GM18867 (cell line): Measurements from ENCODE around the gene TIMELESS.
"Not testable (repeated sequence)": the region's sequence is repeated elsewhere in the genome, so short reads cannot be mapped to it uniquely, and the experiment has no call there.

Source experiments
- ATAC-seq: cut with Tn5 transposase; IDR thresholded peaks from one replicate; pipeline ENCODE4 v1.9.1; 2021; ENCODE audit warnings: mild to moderate bottlenecking, moderate library complexity; ENCODE audit not compliant: unreplicated experiment

TIMELESS gene, protein sequence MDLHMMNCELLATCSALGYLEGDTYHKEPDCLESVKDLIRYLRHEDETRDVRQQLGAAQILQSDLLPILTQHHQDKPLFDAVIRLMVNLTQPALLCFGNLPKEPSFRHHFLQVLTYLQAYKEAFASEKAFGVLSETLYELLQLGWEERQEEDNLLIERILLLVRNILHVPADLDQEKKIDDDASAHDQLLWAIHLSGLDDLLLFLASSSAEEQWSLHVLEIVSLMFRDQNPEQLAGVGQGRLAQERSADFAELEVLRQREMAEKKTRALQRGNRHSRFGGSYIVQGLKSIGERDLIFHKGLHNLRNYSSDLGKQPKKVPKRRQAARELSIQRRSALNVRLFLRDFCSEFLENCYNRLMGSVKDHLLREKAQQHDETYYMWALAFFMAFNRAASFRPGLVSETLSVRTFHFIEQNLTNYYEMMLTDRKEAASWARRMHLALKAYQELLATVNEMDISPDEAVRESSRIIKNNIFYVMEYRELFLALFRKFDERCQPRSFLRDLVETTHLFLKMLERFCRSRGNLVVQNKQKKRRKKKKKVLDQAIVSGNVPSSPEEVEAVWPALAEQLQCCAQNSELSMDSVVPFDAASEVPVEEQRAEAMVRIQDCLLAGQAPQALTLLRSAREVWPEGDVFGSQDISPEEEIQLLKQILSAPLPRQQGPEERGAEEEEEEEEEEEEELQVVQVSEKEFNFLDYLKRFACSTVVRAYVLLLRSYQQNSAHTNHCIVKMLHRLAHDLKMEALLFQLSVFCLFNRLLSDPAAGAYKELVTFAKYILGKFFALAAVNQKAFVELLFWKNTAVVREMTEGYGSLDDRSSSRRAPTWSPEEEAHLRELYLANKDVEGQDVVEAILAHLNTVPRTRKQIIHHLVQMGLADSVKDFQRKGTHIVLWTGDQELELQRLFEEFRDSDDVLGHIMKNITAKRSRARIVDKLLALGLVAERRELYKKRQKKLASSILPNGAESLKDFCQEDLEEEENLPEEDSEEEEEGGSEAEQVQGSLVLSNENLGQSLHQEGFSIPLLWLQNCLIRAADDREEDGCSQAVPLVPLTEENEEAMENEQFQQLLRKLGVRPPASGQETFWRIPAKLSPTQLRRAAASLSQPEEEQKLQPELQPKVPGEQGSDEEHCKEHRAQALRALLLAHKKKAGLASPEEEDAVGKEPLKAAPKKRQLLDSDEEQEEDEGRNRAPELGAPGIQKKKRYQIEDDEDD

DNA sequence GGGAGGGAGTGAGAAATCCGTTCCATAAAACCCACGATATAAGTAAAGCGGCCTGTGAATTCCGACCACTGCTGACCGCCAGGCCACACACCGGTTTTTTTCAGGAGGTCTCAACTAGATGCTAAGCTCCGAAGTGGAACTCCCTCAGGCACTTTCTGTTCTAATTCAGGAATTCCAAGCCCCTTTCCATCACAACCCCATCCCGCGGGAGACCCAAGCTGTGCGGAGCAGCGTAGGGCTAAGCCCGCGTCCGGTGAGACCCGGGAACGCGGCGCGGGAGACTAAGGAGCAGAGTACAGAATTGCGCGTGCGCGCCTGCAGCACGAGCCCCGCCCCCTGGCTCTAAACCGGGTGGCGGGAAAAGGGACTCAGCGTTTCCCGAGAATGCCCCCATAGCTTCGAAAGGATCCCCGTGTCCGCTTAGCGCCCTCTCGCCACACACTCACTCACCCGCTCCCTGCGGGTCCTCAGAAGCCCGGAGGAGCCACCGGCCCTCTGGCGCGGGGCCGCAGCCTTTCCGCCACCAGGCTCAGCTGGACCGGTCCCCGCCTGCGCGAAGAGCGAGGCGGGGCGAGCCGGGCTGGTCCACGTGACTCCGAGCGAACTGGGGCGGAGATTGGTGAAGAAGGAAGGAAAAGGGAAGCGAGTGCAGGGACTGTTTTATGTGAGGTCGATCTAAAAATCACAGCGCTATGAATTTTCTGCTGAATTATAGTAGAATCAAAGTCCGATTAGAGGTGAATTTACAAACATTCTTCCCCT lies at the start of gene TIMELESS:
Gene TIMELESS (minus strand): TSS at position 567 of the 762 bp plus-strand sequence. CDS start 15,256 bp downstream, outside the sequence.
- ATAC-seq: peak; percentile 92

DNA sequence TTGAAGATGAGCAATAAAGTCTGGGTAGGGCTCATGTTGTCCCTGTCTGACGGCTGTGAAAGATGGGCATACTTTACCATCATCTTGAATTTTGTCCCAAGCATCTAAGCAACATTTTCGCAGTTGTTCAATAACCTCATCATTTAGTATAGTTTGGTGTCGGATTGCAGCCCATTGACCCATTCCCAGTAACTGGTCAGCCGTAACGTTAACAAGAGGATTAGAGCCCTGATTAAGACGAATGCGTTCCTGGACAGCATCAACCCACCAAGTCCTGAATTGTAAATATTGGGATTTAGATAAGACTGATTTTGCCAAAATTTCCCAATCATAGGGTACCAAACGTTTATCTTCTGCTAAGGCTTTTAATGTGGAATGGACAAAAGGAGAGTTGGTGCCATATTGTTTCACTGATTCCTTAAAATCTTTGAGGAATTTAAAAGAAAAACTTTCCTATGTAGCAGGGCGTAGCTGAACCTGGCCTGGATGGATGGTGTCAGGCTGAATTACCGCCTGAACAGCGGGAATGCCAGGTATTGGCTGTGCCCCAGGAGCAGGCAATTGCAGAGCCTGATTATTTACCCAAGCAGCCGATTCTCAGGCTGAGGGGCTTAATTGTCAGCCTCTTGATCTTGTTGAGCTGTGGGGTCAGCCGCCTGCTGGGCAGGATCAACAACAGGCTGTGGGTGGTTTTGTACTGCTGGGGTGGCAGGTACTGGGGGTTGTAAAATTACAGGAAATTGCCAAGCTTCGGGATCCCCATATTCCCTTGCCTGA lies 49.1 kb upstream of the TIMELESS start:
- ATAC-seq: not testable (repeated sequence)

- not testable (repeated sequence) for ATAC-seq
These were observed 47.5 kb upstream of the TIMELESS start for GRCh38 chr12:56496704-56497103.

DNA sequence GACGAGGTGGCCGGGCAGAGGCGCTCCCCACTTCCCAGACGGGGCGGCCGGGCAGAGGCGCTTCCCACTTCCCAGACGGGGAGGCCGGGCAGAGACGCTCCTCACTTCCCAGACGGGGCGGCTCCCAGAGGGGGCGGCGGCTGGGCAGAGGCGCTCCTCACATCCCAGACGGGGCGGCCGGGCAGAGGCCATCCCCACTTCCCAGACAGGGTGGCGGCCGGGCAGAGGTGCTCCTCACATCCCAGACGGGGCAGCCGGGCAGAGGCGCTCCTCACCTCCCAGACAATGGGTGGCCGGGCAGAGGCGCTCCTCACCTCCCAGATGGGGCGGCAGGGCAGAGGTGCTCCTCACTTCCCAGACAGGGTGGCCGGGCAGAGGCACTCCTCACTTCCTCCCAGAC lies 45.3 kb upstream of the TIMELESS start:
- ATAC-seq: not testable (repeated sequence)

DNA sequence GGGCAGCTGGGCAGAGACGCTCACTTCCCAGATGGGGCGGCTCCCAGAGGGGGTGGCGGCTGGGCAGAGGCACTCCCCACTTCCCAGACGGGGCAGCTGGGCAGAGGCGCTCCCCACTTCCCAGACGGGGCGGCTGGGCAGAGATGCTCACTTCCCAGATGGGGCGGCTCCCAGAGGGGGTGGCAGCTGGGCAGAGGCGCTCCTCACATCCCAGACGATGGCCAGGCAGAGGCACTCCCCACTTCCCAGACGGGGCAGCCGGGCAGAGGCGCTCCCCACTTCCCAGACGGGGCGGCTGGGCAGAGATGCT lies 44.8 kb upstream of the TIMELESS start:
- not testable (repeated sequence) for ATAC-seq

DNA sequence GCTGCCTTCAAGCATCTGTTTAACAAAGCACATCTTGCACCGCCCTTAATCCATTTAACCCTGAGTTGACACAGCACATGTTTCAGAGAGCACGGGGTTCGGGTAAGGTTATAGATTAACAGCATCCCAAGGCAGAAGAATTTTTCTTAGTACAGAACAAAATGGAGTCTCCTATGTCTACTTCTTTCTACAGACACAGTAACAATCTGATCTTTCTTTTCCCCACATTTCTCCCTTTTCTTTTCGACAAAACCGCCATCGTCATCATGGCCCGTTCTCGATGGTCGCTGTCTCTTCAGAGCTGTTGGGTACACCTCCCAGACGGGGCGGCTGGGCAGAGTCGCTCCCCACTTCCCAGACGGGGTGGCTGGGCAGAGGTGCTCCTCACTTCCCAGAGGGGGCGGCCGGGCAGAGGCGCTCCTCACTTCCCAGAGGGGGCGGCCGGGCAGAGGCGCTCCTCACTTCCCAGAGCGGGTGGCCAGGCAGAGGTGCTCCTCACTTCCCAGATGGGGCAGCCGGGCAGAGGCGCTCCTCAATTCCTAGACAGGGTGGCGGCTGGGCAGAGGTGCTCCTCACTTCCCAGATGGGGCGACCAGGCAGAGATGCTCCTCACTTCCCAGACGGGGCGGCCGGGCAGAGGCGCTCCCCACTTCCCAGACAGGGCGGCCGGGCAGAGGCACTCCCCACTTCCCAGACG lies 44.3 kb upstream of the TIMELESS start:
- not testable (repeated sequence) for ATAC-seq

- ATAC-seq: no peak
These were observed 41.1 kb upstream of the TIMELESS start for GRCh38 chr12:56490360-56490759.

GRCh38 chr12:56488041-56488955 lies 39.1 kb upstream of the TIMELESS start, which contains the start of gene GLS2:
TSS of gene GLS2 (minus strand) at chr12:56488161. CDS start at chr12:56488118, 43 bp downstream.
- peak; percentile 70 for ATAC-seq

DNA sequence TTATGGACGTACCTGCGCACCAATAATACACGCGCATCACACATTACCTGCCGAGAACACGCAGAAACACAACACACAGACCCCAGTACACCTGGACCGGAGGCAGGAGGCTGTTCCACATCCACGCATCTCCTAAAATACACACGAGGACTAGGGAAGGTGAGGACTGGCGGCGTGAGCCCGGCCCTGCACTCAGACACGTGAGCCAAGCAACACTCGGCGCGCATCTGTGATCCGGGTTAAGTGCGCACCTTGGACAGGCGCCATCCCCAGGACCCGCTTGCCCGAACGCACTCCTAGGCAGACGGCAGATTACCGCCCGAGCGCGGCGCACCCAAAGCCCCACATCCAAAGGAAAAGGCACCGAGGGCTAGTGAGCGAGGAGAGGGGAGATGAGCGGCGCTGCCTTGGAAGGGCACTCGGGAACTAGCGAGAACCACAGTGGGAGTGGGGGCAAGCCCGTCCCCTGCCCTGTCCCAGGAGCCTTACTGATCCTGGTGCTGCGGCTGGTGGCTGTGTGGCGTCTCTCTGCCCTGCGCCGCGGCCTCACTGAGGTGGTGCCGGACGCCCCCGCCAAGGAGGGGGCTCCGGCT lies 38.3 kb upstream of the TIMELESS start:
- no peak for ATAC-seq

DNA sequence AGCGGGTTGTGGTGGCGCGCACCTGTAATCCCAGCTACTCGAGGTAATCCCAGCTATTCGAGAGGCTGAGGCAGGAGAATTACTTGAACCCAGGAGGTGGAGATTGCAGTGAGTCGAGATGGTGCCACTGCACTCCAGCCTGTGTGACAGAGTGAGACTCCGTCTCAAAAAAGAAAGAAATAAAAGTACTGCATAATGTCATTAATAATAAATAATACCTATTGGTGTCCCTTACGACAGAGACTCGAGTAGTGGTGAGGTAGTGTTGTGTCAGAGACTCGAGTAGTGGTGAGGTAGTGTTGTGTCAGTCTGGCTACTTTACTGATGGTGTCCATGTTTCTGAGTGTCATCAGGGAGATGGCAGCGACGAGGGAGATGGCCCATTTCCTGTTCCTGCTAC lies 37.5 kb upstream of the TIMELESS start:
- no peak for ATAC-seq

GRCh38 chr12:56484566-56484965 lies 35.3 kb upstream of the TIMELESS start:
- ATAC-seq: no peak

- ATAC-seq: no peak
These were observed 30.4 kb upstream of the TIMELESS start for GRCh38 chr12:56479625-56480024.

DNA sequence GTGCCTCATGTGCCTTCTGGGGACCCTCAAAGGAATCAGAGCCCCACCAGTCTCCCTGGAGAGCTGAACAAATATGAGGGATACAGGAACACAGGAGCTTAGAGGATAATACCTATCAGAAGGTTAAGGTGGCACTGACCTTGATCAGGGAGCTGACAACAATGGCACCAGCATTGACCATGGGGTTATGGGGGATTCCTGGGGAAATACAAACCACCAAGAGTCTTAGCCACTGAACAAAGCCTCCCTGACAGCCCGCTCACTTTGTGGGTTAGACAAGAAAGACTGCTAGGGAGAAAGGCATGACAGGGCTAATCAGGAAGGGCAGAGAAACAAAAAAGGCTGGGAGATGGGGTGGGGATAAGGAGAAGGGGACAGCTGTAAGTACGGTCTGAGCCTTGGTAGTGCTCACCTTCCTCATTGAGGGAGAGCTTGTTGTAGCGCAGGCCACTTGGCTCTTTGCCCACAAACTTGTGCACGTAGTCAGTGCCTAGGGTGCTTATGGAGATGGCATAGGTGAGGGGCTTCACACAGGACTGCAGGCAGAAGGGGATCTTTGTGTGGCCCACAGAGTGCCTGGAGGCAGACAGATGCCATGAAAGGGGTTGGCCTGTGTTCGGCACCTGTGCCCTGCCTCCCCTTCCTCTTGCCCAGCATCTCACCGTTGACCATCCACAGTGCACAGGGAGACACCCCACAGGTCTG lies 28.4 kb upstream of the TIMELESS start:
- no peak for ATAC-seq

DNA sequence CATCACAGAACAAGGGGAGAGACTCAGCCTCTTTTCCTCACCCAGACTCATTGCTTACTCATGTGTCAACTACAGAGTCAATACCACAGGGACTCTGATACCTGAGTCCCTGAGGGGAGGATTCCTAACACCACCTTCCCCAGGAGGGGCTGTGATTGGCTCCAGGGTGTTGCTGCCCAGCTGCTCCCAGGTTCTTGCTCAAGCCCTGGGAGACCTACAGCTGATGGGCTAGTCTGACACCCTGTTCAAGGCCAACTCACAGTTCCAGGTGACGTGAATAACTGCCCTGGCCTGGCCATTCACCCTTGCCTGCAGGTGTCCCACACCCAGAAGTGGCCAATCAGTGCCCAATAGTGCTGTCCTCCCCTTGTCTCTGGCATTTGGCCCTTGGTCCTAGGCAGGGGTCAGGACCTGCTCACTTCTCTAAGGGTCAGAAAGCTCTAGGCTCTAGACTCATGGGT lies 27.8 kb upstream of the TIMELESS start:
- ATAC-seq: no peak

- no peak for ATAC-seq
These were observed 26.9 kb upstream of the TIMELESS start for GRCh38 chr12:56476143-56476542.

- no peak for ATAC-seq
These were observed 25.2 kb upstream of the TIMELESS start for GRCh38 chr12:56474389-56474788.
